Mucosa of gallbladder (tissue), 1 donor: ENCODE results near the gene P2RY2. TPM values are rescaled to one million over a fixed set of nuclear protein-coding genes. Genes with fewer than 3 reads are reported as not detected.
"Not testable (repeated sequence)": the region's sequence is repeated elsewhere in the genome, so short reads cannot be mapped to it uniquely, and the experiment has no call there.

Source experiments
- DNase-seq: peaks from one replicate; pipeline ENCODE4 v3.0.0-alpha.2; 2020; ENCODE audit warnings: low spot score
- total RNA-seq: library from RNA; stranded (reverse); gene quantifications from one replicate; pipeline ENCODE4 v1.2.1, GENCODE V29; 2021
- donor health status: DM: no; HTN: no; CAD: no.

The P2RY2 gene
- total RNA-seq, 1 donor from 2014 or later = 12.6 TPM

DNA sequence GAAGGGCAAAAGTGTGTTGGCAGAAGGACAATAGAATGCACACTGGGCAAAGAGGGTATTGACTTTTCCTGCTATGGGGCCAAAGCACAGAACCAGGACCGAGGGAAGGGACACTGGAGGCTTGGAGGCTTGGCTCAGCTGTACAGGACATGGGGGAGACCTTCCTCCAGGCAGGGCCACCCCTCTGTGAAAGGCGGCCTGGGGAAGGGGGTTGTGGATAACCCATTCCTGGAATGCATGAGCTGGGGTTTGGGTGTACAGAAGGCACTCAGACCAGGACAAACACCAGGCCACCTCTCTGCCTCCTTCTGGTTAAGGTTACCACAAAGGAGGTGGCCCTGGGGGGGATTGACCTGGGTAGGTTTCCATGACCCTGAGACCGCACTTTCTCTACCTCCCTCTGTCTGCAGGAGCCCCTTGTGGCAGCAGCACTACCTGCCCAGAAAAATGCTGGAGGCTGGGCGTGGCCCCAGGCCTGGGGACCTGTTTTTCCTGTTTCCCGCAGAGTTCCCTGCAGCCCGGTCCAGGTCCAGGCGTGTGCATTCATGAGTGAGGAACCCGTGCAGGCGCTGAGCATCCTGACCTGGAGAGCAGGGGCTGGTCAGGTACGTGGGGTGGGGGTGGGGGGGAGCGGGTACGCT lies 9.6 kb downstream of the P2RY2 start:
- DNase-seq = peak; percentile 85

GRCh38 chr11:73228268-73229134 lies 10.4 kb downstream of the P2RY2 start:
- DNase-seq = no peak

GRCh38 chr11:73229321-73229895 lies 11.3 kb downstream of the P2RY2 start:
- DNase-seq = no peak

- no peak for DNase-seq
These were observed 12.1 kb downstream of the P2RY2 start for GRCh38 chr11:73229896-73230875.

GRCh38 chr11:73230931-73231330 lies 12.8 kb downstream of the P2RY2 start:
- DNase-seq = no peak

- not testable (repeated sequence) for DNase-seq
These were observed 14.4 kb downstream of the P2RY2 start for GRCh38 chr11:73232487-73232886.

GRCh38 chr11:73233211-73233610 lies 15.1 kb downstream of the P2RY2 start:
- DNase-seq = no peak

- DNase-seq = no peak
These were observed 15.8 kb downstream of the P2RY2 start for GRCh38 chr11:73233692-73234470.

- DNase-seq = no peak
These were observed 16.5 kb downstream of the P2RY2 start for GRCh38 chr11:73234471-73235181.

GRCh38 chr11:73235236-73235786 lies 17.2 kb downstream of the P2RY2 start:
- DNase-seq = no peak

- no peak for DNase-seq
These were observed 18.2 kb downstream of the P2RY2 start for GRCh38 chr11:73236205-73236765.

- no peak for DNase-seq
These were observed 18.8 kb downstream of the P2RY2 start for GRCh38 chr11:73236854-73237253.

- no peak for DNase-seq
These were observed 19.6 kb downstream of the P2RY2 start for GRCh38 chr11:73237471-73238290.

DNA sequence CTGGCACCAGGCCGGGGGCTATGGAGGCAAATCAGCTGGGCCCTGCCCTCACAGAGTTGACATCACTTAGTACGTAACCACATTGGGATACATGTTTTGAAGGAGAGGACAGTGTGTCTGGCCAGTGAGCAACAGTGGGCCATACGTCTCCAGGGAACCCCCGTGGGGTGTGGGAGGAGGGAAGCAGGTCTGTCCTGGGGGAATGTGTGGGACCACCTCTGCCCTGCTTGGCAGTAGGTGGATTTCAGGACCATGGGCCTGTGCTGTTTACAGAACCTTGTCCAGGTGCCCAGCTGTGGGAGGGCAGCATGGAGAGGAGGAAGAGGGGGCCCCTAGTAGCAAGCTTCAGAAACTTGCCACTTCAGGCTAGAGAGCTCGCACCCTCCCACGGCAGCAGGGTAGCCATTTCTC lies 21.0 kb downstream of the P2RY2 start:
- no peak for DNase-seq

DNA sequence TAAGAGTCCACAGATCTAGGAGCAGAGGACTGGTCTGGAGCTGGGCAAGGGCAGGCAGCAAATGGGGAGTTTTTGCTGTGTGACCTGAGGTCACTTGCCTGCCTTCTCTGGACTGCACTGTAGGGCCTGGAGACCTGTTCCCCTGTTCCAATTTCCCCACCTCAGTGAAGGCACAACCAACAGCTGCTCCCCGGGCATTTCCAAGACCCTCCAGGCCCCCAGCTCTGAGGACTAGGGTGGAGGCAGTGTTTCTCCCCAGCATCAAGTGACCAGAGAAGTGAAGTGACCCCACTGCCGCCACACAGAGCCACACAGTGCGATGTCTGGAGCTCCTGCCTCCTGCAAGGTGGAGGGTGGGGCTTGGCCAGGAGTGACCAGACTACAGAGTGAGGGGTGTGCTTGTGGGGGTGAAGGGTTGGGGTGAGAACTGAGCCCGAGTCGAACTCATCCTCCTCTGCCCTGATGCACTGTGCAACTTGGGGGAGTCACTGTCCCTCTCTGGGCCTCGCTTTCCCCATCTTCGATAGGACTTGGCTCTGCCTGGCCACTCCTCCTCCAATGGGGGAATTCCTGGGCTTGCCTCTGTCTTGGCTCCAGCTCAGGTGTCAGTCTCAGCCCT lies 21.6 kb downstream of the P2RY2 start:
- DNase-seq = no peak

GRCh38 chr11:73240190-73240781 lies 22.2 kb downstream of the P2RY2 start:
- DNase-seq = peak; percentile 49

DNA sequence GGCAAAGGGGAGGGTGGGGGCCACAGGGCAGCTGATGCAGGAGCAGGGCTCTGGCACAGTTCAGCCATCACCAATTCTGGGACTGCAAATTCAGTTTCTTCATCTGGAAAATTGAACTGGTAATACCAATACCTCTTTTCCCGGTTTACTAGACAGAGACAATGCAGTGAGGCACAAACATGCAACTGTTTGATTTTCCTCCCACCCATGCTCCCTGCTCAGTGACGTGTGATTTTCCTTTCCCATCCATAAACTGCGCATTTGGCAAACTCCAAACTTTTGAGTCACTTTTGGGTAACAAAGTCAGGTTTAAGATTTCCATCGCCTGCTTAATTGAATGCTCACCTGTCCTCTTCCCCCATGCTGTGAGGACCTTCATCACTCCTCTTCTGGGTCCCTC lies 23.2 kb downstream of the P2RY2 start:
- no peak for DNase-seq
